NCI-H2171 (cell line): ENCODE data around the gene GGT6.

ENCODE experiments used
- DNase-seq: peaks from one replicate; lab custom pipeline; 2025; lab: John Stamatoyannopoulos, UW

The GGT6 gene

DNA sequence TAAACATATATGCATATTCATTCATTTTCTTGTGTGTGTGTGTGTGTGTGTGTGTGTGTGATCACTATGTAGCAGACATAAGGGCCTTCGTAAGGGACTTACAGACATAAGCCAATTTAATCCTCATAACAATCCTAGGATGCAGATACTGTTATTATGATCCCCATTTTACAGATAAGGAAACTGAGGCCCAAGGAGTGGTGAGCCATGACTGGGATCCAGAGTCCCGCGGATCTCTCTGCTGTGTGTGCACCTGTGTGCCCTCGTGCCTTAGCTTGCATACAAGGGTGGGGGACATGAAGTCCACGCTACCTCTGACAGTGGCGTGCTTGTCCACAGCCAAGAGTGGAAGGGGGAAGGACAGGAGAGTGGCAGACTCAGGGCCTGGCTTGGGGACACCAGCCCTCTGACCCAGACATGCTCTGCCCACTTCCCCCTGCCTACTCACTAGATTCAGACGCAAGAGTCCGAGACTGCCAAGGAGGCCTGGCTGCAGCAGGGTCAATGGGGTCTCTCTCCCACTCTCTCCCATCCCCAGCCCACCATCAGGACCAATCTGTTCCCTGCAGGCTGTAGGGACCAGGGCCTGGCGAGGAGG lies 14.2 kb upstream of the GGT6 start:
- no peak for DNase-seq

- DNase-seq = no peak
These were observed 13.3 kb upstream of the GGT6 start for GRCh38 chr17:4573669-4574068.

- DNase-seq = no peak
These were observed 12.7 kb upstream of the GGT6 start for GRCh38 chr17:4573115-4573514.

DNA sequence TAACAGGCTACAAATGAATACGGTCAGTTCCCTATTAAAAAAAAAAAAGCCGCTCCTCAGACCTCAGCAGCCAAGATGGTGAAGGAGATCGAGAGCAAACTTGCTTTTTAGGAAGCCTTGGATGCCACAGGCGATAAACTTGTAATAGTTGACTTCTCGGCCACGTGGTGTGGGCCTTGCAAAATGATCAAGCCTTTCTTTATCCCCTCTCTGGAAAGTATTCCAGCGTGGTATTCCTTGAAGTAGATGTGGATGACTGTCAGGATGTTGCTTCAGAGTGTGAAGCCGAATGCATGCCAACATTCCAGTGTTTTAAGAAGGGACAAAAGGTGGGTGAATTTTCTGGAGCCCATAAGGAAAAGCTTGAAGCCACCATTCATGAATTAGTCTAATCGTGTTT lies 11.8 kb upstream of the GGT6 start:
- no peak for DNase-seq

- no peak for DNase-seq
These were observed 9.2 kb upstream of the GGT6 start for GRCh38 chr17:4569591-4569990.

DNA sequence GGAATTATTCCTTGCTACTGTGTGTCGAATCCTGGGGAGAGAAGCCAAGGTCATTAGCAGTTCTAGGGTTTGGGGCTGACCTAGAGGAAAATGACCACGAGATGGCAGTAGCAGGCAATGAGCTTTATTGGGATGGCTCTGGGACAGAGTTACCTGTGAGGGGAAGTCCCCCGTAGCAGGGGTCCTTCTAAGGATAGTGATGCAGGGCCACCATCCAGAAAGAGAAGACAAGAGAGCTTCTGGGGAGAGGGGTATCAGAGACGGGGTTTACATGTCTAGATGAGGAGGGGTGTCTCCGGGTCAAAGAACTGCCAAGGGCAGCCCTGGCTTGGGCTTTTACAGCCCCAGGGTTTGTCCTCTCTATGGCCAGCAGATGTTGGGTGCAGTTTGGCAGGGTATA lies 6.4 kb upstream of the GGT6 start:
- peak; percentile 59 for DNase-seq

DNA sequence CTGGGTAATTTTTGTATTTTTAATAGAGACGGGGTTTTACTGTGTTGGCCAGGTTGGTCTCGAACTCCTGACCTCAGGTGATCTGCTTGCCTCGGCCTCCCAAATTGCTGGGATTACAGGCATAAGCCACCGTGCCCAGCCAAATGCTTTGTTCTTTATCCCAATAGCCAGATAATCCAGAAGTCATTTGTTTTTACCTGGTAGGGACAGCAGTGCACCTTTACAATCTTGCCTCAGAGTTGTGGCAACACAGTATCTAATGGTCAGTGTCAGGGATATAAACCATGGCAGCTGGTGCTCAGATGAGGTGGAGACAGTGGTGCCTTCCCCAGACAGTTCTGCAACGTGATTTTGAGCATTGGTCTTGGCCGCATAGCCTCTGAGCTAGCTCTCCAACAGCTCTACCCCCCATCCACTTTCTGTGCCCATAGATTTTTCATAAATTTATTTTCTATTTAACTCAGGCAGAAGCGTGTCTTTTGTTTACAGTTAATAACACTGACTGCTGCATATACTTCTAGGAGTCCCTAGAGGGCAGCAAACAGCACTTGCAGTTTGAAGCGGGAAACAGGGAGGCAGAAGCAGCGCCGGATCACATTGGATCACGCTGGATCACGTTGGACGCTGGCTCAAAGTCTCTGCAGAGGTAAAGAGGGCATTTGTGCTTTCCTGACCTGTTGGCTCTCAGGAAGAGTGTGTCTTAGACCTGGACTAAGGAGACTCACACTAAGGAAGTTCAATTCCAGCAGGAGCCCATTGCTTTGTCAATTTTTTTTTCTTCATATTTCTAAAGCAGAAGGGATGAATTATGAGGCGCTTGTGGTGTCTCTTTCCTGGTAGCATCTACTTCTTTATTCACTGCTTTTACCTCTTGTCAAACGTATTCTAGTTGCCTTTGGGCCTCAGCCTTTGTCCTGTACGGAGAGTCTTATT lies 5.1 kb upstream of the GGT6 start:
- DNase-seq = peak; percentile 88

- peak; percentile 60 for DNase-seq
These were observed 1.9 kb upstream of the GGT6 start for GRCh38 chr17:4562015-4562969.

- DNase-seq = no peak
These were observed 470 bp upstream of the GGT6 start for GRCh38 chr17:4560837-4561256.

- no peak for DNase-seq
These were observed 411 bp downstream of the GGT6 start for GRCh38 chr17:4559966-4560365.

DNA sequence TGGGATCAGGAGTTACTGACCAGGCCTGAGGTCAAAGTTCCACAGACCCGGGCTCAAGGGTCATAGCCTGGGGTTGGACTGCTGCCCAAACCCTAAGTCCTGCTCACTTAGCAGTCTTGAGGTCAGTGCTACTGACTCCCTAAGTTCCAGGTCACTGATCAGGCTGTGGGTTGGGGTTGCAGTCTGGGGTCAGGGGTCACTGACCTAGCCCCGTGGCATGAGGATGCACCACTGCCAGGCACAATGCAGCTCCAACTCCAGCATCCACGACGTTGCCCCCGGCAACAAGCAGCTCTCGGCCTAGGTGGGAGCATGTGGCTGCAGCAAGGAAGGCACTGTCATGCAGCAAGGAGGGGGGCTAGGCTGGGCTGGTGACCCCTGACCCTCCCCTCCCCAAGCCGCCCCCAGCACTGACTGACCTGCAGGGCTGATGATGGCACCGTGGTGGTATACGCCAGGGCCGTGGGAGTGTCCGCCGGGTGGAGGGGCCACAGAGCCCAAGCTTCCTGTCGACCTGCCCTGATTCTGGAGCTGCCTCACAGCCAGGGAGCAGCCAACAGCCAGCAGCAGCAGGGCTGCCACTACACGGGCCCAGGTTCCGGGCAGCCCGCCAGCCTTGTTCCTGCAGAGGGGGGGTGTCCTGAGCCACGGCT lies 1.1 kb downstream of the GGT6 start:
- DNase-seq = no peak

DNA sequence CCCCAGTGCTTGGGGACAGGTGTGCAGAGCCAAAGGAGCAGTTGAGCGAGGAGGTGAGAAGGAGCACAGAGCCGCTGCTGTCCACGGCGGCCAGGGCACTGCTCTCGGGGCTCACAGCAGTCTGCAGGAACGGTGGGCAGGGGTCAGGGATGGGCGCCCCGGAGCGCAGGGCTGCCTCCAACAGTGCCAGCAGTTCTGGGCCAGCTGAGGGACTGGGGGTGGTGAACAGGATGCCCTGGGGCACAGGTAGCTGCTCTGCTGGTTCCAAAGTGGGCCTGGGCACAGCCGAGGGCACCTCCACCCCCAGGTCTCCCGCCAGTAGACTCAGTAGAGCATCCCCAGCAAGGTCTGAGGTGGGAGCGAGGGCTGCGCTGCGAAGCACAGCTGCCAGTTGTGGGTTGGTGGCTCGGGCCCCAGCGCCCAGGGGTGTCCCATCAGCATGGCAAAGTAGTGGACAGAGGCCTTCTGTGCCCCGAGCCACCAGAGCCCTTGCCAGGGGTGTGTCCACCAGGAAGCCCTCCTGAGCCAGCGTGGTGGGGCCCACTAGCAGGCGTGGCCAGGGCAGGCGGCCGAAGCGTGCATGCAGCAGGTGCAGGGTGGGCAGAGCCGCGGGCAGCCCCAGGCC lies 1.9 kb downstream of the GGT6 start:
- DNase-seq = no peak

DNA sequence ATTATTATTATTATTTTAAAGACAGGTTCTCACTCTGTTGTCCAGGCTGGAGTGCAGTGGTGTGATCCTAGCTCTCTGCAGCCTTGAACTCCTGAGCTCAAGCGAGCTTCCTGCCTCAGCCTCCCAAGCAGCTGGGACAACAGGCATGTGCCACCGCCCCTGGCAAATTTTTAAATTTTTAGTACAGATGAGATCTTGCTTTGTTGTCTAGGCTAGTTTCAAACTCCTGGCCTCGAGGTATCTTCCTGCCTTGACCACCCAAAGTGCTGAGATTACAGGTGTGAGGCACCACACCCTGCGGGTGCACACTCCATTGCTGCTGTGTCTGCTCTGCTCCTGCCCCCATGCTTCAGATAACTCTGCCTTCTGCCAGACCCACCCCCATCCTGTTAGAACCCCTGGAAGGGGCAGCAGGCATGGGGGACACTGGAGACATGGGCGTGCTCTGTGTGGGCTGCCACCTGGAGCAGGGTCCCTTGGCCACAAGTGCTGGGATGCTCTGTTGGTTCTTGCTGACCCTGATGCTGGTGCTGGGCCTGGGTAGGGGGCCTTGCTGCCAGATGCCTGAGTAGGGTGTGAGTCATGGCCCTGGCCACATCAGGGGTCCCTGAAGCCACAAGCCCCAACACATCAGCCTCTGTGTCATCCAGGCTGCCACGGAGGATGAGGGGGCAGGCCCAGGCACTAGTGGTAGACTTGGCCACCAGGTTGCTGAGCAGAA lies 2.6 kb downstream of the GGT6 start:
- DNase-seq = no peak

- no peak for DNase-seq
These were observed 3.4 kb downstream of the GGT6 start for GRCh38 chr17:4556996-4557395.

DNA sequence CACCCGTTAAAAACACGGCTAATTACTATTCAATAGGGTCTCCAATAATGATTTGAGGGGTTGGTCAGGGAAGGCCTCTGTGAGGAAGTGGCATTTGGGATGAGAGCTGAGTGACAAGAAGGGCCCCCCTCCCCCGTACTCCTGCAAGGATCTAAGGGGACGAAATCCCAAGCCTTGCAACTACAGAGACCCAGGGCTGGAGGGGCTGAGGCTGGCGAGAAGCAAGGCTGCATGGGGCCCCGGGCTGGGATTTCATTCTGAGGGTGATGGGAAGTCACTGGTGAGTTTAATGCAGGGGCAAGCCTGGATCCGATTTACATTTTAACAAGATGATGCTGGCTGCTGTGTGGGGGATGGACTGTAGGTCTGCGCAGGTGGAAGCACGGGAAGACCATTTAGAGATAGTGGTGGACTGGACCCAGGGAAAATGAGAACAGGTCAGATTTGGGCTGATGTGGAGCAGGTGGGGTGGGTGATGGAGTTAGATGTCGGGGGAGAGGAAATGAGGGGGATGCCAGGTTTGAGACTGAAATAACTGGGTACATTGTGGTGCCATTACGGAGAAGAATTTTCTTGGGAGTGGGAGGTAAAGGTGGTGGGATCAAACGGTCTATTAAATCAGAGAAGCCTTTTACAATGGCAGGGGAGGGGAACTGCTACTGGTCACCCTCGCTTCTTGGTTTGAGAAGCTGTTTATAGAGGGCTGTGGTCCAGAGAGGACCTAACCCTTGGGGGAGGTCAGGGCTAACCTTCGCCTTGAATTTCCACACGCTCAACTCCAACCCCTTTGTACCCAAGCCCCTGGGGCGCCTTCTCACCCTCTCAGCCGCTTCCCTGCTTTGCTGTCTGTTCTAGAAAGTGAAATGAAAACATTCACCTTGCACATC lies 4.3 kb downstream of the GGT6 start:
- no peak for DNase-seq

- DNase-seq = peak; percentile 98
These were observed 5.2 kb downstream of the GGT6 start, which contains the start of gene MYBBP1A for GRCh38 chr17:4554997-4555799. MYBBP1A (minus strand) TSS chr17:4555384; CDS start chr17:4555324, 60 bp downstream.

- DNase-seq = no peak
These were observed 5.9 kb downstream of the GGT6 start for GRCh38 chr17:4554441-4554996.

DNA sequence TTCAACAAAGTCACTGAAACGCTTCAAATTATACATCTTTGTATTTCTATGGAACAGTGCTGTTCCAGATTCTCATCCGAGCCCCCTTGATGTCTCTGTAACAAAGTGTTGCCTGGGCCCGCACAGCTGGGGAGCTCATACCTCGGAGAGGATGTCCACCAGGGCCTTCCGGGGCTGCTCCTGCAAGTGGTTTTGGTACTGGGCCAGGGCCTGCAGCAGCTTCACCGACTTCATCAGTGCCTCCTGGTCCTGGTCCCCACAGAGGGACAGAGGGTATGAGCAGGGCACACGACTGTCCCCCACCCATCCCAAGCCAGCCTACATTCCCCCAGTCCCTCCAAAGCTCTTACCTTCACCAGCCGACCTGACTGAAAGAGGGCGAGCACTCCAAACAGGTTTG lies 6.7 kb downstream of the GGT6 start:
- DNase-seq = no peak
